Adipose tissue (tissue), 3 donors: ENCODE results near the gene GALR1. TPM values are rescaled to one million over a fixed set of nuclear protein-coding genes. Genes with fewer than 3 reads are reported as not detected.

ENCODE experiments used
- H3K27ac ChIP-seq: one replicate; pipeline ENCODE4 v1.5.1; 2013; ENCODE audit warnings: low read depth, low read length
- WGBS, 3 donors: extraction: QIAGEN DNeasy Blood & Tissue Kit; methylation state at CpG; one replicate each; pipeline ENCODE4 v1.1.7; 2013; 5-methylcytosine and 5-hydroxymethylcytosine counted together
- polyA plus RNA-seq, 3 donors: library from polyadenylated mRNA; stranded (reverse); fragments of 200-250 nt; gene quantifications; one replicate each; pipeline ENCODE4 v1.2.3, GENCODE V29; 2013
- donor health status: healthy with polysubstance abuse.
- donor health status: Bipolar disorder and iron deficiency.
- donor health status: healthy.

GALR1 gene, protein sequence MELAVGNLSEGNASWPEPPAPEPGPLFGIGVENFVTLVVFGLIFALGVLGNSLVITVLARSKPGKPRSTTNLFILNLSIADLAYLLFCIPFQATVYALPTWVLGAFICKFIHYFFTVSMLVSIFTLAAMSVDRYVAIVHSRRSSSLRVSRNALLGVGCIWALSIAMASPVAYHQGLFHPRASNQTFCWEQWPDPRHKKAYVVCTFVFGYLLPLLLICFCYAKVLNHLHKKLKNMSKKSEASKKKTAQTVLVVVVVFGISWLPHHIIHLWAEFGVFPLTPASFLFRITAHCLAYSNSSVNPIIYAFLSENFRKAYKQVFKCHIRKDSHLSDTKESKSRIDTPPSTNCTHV
- under 1 TPM in 2 of 3 donors, not detected in 1; 0.01 to 0.02 TPM for polyA plus RNA-seq

GRCh38 chr18:77249569-77250500 lies at the start of gene GALR1:
GALR1 (plus strand) TSS chr18:77249848; CDS start chr18:77250549, 701 bp downstream.
- 1 to 2% (median 2%) methylated on average over 80 to 98 of the region's 98 CpGs for WGBS, 3 donors
- H3K27ac ChIP-seq = no peak within 1 kb of the TSS

DNA sequence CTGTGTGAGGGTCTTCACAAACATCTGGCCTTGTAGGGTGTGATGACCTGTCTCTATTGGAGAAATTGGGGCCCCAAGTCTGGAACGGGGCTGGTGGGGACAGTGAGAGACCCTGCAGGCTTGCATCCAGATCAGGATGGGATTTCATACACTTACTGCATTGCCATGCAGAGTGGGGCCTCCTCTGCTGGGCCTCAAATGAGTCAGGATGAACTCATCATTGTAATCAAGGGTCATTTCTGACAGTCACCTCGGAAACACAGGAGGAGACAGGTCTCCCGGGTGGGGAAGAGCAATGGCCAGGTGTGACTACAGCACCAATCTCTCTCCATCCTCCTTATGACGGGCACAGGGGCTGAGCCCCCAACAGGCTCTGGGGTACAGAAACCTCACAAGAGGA lies 48.1 kb upstream of the GALR1 start:
- 92 to 95% (median 93%) methylated on average over 4 of the region's 4 CpGs for WGBS, 3 donors
- H3K27ac ChIP-seq = no peak overlapping the region

DNA sequence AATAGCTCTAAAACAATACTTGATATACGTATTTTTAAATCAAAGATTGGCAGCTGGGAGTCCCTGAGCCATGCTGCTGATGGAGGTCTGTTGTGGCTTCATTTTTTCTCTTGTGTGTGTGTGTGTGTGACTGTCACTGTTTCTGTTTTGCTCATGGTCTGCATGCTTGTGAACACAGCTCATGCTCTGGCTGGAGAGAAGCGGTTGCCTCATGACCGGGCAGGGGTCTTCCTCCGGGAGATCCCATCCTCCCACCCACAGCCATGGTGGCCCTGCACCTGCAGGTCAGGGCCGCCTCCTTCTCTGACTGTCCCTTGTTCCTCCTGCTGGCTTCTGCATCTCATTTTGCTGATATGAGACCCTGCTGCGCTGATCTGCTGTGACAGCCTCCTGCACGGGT lies 47.3 kb upstream of the GALR1 start:
- no peak overlapping the region for H3K27ac ChIP-seq
- 84 to 93% (median 87%) methylated on average over 7 of the region's 7 CpGs for WGBS, 3 donors

- 78 to 83% (median 78%) methylated on average over 12 of the region's 12 CpGs for WGBS, 3 donors
- H3K27ac ChIP-seq = no peak overlapping the region
Measured at GRCh38 chr18:77203071-77203470, 46.6 kb upstream of the GALR1 start.

GRCh38 chr18:77203851-77204250 lies 45.8 kb upstream of the GALR1 start:
- 63 to 84% (median 77%) methylated on average over 4 of the region's 4 CpGs for WGBS, 3 donors
- no peak overlapping the region for H3K27ac ChIP-seq

GRCh38 chr18:77205769-77206168 lies 43.9 kb upstream of the GALR1 start:
- H3K27ac ChIP-seq = no peak overlapping the region
- 67 to 70% (median 67%) methylated on average over 6 of the region's 6 CpGs for WGBS, 3 donors

DNA sequence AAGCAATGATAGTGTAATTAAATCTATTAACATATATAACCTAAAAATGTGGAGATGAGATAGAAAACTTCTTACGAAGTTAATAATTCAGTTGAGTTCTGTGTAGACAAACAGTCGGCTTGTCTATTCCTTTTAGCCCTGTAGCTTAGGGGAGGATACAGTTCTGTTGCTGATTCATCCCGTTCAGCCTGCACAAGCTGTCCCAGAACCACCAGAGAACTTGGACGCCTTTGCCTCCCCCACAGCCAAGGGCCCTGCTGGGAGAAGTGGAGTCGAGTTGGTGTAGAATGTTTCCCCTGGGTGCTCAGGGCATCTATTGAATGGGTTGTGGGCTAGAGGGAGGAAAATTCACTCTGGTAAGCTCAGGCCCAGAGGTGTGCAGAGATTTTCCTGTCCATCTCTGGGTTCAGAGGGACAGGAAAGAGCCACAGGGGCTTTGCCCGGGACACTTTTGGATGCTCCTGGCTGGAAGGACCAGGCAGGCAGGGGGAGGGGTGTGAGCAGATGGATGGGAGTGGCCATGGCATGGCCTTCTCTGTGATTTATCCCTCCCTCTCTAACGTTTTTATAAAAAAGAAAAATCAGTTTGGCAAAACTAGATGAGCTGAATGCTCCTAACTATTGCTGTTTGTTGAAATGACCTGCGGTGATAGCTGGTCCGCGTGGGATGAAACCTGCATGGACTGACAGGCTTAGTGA lies 42.8 kb upstream of the GALR1 start:
- WGBS, 3 donors = 60 to 78% (median 63%) methylated on average over 10 of the region's 10 CpGs
- no peak overlapping the region for H3K27ac ChIP-seq

DNA sequence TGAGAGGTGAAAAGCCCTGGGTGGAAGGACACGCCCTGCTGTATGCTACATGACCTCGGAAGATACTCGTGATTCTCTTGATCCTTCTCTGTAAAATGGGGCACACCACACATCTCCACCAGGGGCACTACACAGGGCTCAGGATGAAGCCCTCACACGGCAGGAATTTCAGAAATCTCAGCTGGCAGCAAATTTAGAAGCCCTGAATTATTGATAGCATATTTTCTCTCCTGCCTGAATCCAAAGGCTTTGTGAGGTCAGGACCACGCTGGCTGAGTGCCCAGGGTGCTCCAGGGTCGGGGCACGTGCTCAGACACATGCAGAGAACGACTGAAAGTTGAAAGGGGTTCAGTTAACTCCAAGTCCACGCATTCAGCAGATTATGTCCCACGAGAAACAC lies 42.1 kb upstream of the GALR1 start:
- 23 to 39% (median 30%) methylated on average over 10 of the region's 10 CpGs for WGBS, 3 donors
- peak overlapping the region; percentile 34 for H3K27ac ChIP-seq

DNA sequence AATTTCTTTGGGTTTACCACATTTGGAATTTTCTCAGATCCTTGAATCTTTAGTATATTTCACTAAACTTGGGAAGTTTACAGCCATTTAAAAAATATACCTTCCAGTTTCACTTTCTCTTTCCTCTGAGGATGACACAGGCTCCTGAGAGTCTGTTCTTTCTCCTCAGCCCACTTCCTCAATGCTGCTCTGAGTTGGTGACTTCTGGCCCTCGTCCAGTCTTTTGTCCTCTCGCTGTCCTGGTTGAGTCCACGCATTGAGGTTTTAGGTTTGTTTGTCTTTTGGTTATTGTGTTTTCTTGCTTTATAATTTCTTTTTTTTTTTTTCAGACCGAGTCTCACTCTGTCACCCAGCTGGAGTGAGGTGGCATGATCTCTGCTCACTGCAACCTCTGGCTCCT lies 40.7 kb upstream of the GALR1 start:
- H3K27ac ChIP-seq = no peak overlapping the region

DNA sequence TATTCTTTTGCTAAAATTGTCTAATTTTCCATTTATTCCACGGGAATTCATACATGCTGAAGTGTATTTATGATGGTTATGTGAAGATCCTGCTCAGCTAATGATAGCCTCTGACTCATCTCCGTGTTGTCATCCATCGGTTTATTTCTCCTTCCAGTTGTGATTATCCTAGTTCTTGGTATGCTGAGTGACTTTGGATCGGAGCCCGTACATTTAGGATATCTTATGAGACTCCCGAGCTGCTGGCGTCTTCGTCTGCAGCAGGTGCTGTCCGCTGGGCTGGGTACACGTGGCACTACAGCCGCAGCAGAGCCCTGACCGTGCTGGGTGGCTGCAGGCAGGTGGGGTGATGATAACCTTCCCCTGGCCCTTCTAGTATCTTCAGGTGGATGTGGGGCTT lies 40.1 kb upstream of the GALR1 start:
- 87 to 95% (median 91%) methylated on average over 12 of the region's 12 CpGs for WGBS, 3 donors
- H3K27ac ChIP-seq = no peak overlapping the region

More for the DNA sequence above, 40.7 kb upstream of the GALR1 start:
- 33 to 72% (median 37%) methylated on average over 4 of the region's 4 CpGs for WGBS, 3 donors

DNA sequence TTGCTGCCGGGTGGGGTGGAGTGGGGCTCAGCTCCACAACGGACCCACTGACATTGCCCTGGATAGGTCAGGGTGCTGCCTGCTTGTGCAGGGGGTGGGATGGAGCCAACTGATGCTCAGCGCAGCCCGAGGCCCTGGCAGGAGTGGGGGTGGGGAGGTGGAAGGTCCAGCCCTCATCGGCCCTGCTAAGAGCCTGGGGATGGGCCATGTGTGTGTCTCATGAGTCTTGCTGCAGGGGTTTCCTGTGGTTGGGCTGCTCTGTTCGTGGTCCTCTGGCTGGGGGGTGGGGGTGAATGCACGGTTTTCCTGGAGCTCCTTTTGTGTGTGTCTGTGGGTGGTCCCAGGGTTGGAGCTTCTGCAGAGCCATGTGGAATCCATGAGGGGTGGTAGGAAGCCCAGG lies 39.4 kb upstream of the GALR1 start:
- H3K27ac ChIP-seq = no peak overlapping the region
- WGBS, 3 donors = 65 to 79% (median 67%) methylated on average over 7 of the region's 7 CpGs

DNA sequence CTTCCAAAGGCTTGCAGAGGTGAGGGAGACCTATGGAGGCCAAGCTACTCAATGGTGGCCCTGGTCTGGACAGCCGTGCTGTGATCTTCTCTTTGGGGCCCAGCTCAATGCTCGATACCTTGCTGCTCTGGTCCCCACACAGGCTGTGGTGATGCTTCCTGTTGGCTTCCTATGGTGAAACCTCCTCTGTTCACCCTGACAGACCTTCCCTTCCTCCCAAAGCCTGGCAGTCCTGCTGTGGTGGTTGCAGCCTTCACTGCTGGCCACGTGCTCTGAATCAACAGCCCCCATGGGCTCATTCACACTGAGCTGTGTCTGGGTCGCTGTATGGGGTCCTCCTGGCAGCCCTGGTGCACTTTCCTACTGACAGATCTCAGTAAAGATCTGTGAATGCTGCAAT lies 31.0 kb upstream of the GALR1 start:
- no peak overlapping the region for H3K27ac ChIP-seq
- whole genome bisulfite sequencing, 3 donors = 45 to 73% (median 52%) methylated on average over 4 of the region's 4 CpGs

DNA sequence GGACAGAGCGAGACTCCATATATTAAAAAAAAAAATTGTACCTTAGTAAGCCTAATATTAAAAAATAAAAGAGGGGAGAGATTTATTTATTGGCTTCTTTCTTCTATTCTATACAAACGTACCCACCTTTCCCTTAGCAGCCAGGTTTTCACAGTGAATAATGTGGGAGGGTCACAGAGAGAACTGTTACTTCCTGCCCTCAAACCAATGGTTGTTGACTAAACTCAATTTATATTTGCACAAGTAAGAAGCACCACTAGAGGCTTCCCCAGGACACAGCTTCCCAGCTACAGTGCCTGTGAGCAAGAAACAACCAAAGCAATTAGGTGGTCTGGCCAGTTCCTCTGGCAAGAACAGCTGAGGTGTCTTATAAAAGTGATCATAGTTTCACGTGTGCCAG lies 28.9 kb upstream of the GALR1 start:
- H3K27ac ChIP-seq = no peak overlapping the region
- 83 to 87% (median 87%) methylated on average over 3 of the region's 3 CpGs for WGBS, 3 donors

- no peak overlapping the region for H3K27ac ChIP-seq
- 41 to 73% (median 70%) methylated on average over 3 of the region's 3 CpGs for WGBS, 3 donors
Measured at GRCh38 chr18:77222464-77222863, 27.2 kb upstream of the GALR1 start.

GRCh38 chr18:77223221-77223639 lies 26.4 kb upstream of the GALR1 start:
- 62 to 88% (median 84%) methylated on average over 5 of the region's 5 CpGs for WGBS, 3 donors
- no peak overlapping the region for H3K27ac ChIP-seq

GRCh38 chr18:77223653-77224052 lies 26.0 kb upstream of the GALR1 start:
- 63 to 82% (median 66%) methylated on average over 2 of the region's 2 CpGs for WGBS, 3 donors
- H3K27ac ChIP-seq = no peak overlapping the region

- H3K27ac ChIP-seq = no peak overlapping the region
- 73 to 95% (median 88%) methylated on average over 1 of the region's 1 CpG for WGBS, 3 donors
Measured at GRCh38 chr18:77230645-77231044, 19.0 kb upstream of the GALR1 start.

- 80 to 85% (median 85%) methylated on average over 16 of the region's 16 CpGs for WGBS, 3 donors
Measured at GRCh38 chr18:77234504-77235365, 14.9 kb upstream of the GALR1 start.

More at GRCh38 chr18:77234504-77235365, 14.9 kb upstream of the GALR1 start:
- H3K27ac ChIP-seq = no peak overlapping the region
